Measurements from ENCODE around the gene BCAM.

The BCAM gene

DNA sequence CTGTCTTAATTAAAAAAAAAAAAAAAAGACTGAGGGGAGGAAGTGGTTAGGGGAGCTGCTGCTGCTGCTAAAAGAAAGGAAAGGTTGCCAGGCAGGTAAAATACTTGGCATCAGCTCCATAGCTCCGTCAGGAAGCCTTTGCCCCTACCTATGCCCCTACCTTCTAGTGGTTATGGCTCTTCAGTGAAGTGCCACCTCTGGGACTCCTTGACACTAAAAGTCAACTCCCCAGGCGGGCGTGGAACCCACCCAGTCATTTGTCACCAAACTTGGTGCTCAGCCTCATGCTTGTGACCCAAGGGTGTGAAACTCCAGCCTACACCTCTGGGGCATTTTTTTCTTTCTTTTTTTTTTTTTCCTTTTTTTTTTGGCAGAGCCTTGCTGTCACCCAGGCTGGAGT, 32.3 kb downstream of the BCAM start:
- TF ChIP-seq, protein P1, sequence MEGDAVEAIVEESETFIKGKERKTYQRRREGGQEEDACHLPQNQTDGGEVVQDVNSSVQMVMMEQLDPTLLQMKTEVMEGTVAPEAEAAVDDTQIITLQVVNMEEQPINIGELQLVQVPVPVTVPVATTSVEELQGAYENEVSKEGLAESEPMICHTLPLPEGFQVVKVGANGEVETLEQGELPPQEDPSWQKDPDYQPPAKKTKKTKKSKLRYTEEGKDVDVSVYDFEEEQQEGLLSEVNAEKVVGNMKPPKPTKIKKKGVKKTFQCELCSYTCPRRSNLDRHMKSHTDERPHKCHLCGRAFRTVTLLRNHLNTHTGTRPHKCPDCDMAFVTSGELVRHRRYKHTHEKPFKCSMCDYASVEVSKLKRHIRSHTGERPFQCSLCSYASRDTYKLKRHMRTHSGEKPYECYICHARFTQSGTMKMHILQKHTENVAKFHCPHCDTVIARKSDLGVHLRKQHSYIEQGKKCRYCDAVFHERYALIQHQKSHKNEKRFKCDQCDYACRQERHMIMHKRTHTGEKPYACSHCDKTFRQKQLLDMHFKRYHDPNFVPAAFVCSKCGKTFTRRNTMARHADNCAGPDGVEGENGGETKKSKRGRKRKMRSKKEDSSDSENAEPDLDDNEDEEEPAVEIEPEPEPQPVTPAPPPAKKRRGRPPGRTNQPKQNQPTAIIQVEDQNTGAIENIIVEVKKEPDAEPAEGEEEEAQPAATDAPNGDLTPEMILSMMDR (IDR thresholded peaks at IDR 0.05; ENCODE audit: poor library complexity, severe bottlenecking), result no peak
- no peak for ATAC-seq (ENCODE audit: low read depth)
- Histone ChIP-seq H3K4me3 (ENCODE audit: severe bottlenecking) (no peak overlapping the region), H3K4me1 (ENCODE audit: insufficient read depth, poor library complexity, severe bottlenecking) (no peaks in the 10 kb centered on the region), H3K9me3 (ENCODE audit: severe bottlenecking) (no peaks in the 10 kb centered on the region), H3K27me3 (ENCODE audit: insufficient read depth, poor library complexity, severe bottlenecking) (no peaks in the 10 kb centered on the region), H3K36me3 (ENCODE audit: low read depth) (no peaks in the 10 kb centered on the region), H3K27ac (ENCODE audit: poor library complexity, severe bottlenecking) (no peak overlapping the region)
- DNase-seq (ENCODE audit: low spot score), result no peak

DNA sequence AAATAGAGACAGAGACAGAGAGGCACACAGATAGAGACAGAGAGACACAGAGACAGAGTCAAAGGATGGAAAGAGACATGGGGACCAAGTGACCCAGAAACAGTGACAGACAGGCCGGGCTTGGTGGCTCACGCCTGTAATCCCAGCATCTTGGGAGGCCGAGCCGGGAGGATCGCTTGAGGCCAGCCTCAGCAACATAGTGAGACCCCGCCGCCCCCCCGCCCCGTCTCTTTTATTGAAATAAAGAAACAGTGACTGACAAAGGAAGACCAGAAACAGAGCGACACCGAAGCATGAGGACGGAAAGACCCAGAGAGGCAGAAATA, 36.3 kb downstream of the BCAM start:
- Histone ChIP-seq H3K4me3 (ENCODE audit: severe bottlenecking) (peak overlapping the region; percentile 100), H3K9me3 (ENCODE audit: severe bottlenecking) (no peaks in the 10 kb centered on the region), H3K36me3 (ENCODE audit: low read depth) (no peaks in the 10 kb centered on the region), H3K27me3 (ENCODE audit: insufficient read depth, poor library complexity, severe bottlenecking) (no peaks in the 10 kb centered on the region), H3K27ac (ENCODE audit: poor library complexity, severe bottlenecking) (peak overlapping the region; percentile 7), H3K4me1 (ENCODE audit: insufficient read depth, poor library complexity, severe bottlenecking) (no peaks in the 10 kb centered on the region)
- DNase-seq (ENCODE audit: low spot score) (no peak), ATAC-seq (ENCODE audit: low read depth) (no peak)
- TF ChIP-seq, protein P1 (IDR thresholded peaks at IDR 0.05; ENCODE audit: poor library complexity, severe bottlenecking), result peak; percentile 35

DNA sequence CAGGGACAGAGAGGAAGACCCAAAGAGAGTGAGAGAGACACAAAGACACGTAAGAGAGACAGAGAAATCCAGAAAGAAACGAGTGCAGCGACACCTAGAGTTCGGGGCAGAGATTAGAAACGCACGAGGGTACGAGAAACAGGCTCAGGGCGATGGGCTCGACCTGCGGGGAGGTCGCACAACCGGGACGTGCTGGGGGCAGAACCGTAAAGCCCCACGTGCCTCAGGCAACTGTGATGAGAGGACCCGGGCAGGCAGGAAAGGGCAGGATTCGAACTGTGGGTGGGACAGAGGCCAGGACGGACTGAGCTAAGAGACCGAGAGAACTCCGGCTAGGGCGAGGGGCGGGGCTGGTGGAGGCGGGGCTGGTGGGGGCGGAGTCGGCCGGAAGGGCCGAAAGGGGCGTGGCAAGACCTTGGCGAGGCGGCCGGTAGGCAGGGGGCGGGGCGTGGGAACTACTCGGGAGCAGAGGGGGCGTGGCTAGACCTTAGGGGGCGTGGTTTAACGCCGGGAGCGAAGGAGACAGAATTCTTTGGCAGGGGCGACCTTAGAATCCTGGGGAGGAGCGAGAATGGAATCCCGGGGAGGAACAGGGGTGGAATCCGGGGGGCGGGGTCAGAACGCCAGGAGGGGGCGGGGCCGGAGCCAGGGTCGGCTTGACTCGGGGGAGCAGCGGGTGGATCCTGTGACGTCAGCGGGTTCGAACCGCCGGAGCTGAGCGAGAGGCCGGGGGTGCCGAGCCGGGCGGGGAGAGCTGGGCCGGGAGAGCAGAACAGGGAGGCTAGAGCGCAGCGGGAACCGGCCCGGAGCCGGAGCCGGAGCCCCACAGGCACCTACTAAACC, 36.9 kb downstream of the BCAM start, which contains the start of gene NECTIN2:
NECTIN2 (plus strand) TSS at position 686 of the 843 bp plus-strand sequence. CDS start 229 bp downstream, outside the sequence.
- ATAC-seq (ENCODE audit: low read depth), result peak; percentile 50
- DNase-seq (ENCODE audit: low spot score), result peak; percentile 99
- TF ChIP-seq, protein P1 (IDR thresholded peaks at IDR 0.05; ENCODE audit: poor library complexity, severe bottlenecking), result peak; percentile 9
- H3K27me3 ChIP-seq (ENCODE audit: insufficient read depth, poor library complexity, severe bottlenecking), result no peaks in the 10 kb centered on the region
- peak within 1 kb of the TSS; percentile 73 for H3K27ac ChIP-seq (ENCODE audit: poor library complexity, severe bottlenecking)
- no peaks in the 10 kb centered on the region for H3K4me1 ChIP-seq (ENCODE audit: insufficient read depth, poor library complexity, severe bottlenecking)
- peak within 1 kb of the TSS; percentile 100 for H3K4me3 ChIP-seq (ENCODE audit: severe bottlenecking)
- H3K36me3 ChIP-seq (ENCODE audit: low read depth), result no peaks in the 10 kb centered on the region
- no peaks in the 10 kb centered on the region for H3K9me3 ChIP-seq (ENCODE audit: severe bottlenecking)

DNA sequence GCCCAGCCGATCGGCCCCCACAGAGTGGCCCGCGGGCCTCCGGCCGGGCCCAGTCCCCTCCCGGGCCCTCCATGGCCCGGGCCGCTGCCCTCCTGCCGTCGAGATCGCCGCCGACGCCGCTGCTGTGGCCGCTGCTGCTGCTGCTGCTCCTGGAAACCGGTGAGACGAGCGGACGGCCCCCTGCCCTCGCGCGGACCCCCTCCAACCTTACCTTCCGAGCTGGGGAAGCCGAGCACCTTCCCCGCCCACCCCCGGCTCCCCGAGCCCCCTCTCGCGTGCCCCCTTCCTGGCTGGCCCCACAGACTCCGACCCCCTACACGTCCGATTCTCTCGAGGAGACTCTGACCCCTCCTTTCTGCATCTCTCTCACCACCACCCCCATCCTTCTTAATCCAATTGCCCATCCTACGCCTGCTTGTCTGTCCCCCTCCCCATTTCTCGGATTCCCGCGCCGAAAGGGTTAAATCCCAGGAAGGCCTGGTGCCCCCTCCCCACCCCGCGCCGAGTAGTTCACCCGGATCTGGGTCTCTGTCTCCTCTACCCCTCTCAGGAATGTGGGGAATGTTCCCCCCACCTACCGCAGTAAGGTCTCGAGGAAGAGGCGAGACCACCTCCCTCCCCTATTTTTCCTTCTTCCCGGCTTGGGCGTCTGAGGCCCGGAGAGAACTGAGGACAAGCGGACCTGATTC, 37.7 kb downstream of the BCAM start:
- H3K4me1 ChIP-seq (ENCODE audit: insufficient read depth, poor library complexity, severe bottlenecking), result no peaks in the 10 kb centered on the region
- no peaks in the 10 kb centered on the region for H3K36me3 ChIP-seq (ENCODE audit: low read depth)
- H3K4me3 ChIP-seq (ENCODE audit: severe bottlenecking), result peak overlapping the region; percentile 100
- no peak for ATAC-seq (ENCODE audit: low read depth)
- H3K9me3 ChIP-seq (ENCODE audit: severe bottlenecking), result no peaks in the 10 kb centered on the region
- H3K27ac ChIP-seq (ENCODE audit: poor library complexity, severe bottlenecking), result peak overlapping the region; percentile 73
- H3K27me3 ChIP-seq (ENCODE audit: insufficient read depth, poor library complexity, severe bottlenecking), result no peaks in the 10 kb centered on the region
- no peak for DNase-seq (ENCODE audit: low spot score)
- TF ChIP-seq, protein P1 (IDR thresholded peaks at IDR 0.05; ENCODE audit: poor library complexity, severe bottlenecking), result no peak

Measured in RWPE2 (cell line).